NK-92 treated with Interleukin-12 subunit alpha and Interleukin-12 subunit beta, amount 100 ng/mL, for 24 hours (cell line): Measurements from ENCODE around the gene NOG.

Experiments
- DNase-seq: peaks from one replicate; lab custom pipeline; 2025; lab: John Stamatoyannopoulos, UW

NOG gene

DNA sequence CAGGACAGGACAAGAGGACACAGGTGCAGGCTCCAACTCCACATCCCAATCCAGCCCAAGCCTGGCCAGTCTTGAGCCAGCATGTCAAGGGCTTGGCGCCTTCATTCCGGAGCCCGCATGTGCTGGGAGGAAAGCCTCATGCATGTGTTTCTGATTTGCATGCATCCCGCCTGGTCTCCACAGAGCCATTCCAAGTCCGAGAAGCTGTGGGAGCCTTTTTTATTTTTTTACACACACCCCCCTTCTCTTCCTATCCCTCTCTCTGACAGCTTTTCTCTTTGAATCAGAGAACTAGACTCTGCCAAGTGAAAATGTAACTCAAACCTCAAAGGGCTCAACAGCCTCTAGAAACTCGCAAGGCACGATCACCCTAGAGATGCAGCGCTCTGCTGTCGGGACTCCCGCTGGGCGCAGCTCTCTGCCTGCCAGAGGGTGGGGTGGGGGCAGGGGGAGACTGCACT is 45.1 kb downstream of the NOG start:
- DNase-seq, result no peak

DNA sequence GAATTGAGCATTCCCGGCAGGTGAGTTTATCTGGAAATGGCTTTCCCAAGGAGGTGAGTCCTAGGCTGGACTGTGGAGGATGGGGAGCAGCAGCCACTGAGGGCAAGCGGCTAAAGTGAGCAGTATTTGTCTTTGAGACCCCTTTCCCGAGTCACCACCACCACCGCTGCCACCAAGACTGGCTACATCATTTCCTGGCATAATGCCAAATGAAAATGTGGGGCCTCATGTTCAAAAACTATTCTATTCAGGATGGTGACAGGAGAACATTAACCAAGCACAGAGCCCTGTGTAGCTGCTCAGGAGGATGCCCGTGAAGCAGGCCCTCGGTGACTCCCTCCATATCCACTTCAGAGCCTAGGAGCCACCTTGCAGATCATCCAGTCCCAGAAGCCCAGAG is 46.0 kb downstream of the NOG start:
- DNase-seq, result no peak

DNA sequence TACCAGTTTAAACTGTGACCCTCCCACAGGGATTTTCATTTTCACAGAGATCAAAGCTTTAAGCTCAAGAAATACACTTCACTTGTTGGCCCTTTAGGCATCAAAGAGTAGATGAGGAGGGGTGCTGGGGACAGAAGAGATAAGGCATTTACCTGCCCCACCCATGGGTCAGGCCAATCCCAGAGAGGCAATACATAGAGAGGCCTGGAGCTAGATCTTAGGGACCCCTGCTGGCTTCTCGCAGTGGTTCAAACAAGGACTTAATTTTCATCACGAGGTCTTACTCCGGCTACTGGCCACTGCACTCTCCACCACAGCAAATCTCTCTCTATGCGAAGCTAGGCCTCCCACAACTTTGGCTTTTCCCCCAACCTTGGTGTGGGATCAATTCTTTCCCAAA is 46.6 kb downstream of the NOG start:
- no peak for DNase-seq

DNA sequence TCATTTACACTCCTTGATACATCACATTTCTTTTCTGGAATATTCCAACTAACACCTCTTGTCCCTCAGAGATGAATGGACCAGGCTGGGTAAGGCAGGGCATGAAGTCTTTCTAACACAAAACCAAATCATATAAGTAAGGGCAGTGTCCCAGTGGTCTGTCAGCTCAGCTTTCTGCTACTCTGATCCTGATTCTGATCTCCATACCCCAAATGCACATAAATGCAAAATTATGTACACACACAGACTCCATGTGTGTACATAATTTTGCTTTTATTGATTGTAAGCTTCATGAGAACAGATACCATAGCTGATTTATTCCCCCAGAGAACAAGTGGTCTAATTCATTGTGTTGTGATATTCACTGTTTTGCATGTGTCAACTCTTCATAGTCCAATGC is 47.9 kb downstream of the NOG start:
- no peak for DNase-seq

DNA sequence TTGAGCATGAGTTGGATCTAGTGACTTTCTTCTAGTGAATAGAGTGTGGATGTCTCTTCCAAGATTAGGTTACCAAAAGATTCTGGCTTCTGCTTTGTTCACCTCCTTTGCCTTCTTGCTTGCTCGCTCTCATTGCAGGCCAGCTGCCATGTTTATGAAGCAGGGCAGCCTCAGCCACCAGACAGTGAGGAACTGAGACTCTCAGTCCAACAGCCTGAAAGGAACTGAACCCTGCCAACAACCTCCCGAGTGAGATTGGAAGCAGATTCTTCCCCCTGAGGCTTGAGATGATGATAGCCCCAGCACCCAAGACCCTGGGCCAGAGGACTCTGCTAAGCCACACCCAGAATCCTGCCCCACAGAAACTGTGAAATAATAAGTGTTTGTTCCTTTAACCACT is 48.4 kb downstream of the NOG start:
- no peak for DNase-seq

DNA sequence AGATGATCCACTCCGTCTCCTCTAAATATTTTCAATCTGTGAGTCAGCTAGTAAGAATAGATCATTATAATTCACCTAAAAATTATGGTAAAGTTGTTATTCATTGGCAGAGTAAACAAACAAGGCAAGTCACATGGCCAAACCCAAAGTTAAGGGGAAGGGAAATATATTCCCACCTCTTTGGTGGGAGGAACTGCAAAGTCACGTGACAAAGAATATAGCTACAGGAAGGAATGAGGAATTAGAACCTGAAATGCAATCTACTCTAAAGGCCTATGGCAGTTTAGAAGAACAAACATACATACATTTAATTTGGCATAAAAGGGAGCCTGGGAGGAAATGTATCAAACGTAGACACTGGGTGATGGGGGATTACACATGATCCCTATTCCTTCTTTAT is 48.9 kb downstream of the NOG start:
- no peak for DNase-seq
